Loucy (cell line): Measurements from ENCODE around the gene LY6G5B.

Experiments
- H2AFZ ChIP-seq: fragments of 200-600 bp; sonication (generic); 2 replicates; pipeline ENCODE4 v1.6.0; 2016; ENCODE audit warnings: antibody characterized with exemption, mild to moderate bottlenecking, low read length, moderate library complexity
- H3F3A ChIP-seq: fragments of 200-600 bp; 2 replicates; pipeline ENCODE4 v1.6.0; 2016; ENCODE audit warnings: antibody characterized with exemption, low read depth, mild to moderate bottlenecking
- H3K27me3 ChIP-seq: fragments of 200-600 bp; sonication (generic); 2 replicates; pipeline ENCODE4 v1.6.1; 2014; ENCODE audit warnings: low read length, mild to moderate bottlenecking; ENCODE audit not compliant: insufficient read depth, poor library complexity, severe bottlenecking
- H3K36me3 ChIP-seq: fragments of 200-600 bp; sonication (generic); 2 replicates; pipeline ENCODE4 v1.6.1; 2016; ENCODE audit warnings: low read length; ENCODE audit not compliant: insufficient read depth
- H3K4me1 ChIP-seq: fragments of 200-600 bp; sonication (generic); 2 replicates; pipeline ENCODE4 v1.5.1; 2014; ENCODE audit warnings: low read length, mild to moderate bottlenecking; ENCODE audit not compliant: insufficient read depth, poor library complexity, severe bottlenecking
- H3K4me2 ChIP-seq: fragments of 200-600 bp; sonication (generic); 2 replicates; pipeline ENCODE4 v1.6.0; 2014; ENCODE audit warnings: antibody characterized with exemption, low read length, low read depth, mild to moderate bottlenecking; ENCODE audit not compliant: poor library complexity, severe bottlenecking
- H3K4me3 ChIP-seq: fragments of 200-600 bp; sonication (generic); 2 replicates; pipeline ENCODE4 v1.5.1; 2014; ENCODE audit warnings: low read length, mild to moderate bottlenecking, mixed read lengths; ENCODE audit not compliant: poor library complexity, severe bottlenecking
- H3K79me2 ChIP-seq: fragments of 200-600 bp; sonication (generic); 2 replicates; pipeline ENCODE4 v1.6.1; 2014; ENCODE audit warnings: low read length; ENCODE audit not compliant: insufficient read depth
- H3K9ac ChIP-seq: fragments of 200-600 bp; sonication (generic); 2 replicates; pipeline ENCODE4 v1.6.0; 2014; ENCODE audit warnings: mild to moderate bottlenecking, low read depth, low read length, moderate library complexity; ENCODE audit not compliant: poor library complexity, severe bottlenecking
- H3K9me2 ChIP-seq: fragments of 200-600 bp; sonication (generic); replicated peaks from 2 replicates; pipeline ENCODE4 v1.6.1; 2016; ENCODE audit warnings: low read depth, low read length, mixed read lengths
- H3K9me3 ChIP-seq: fragments of 200-600 bp; sonication (generic); 2 replicates; pipeline ENCODE4 v1.6.1; 2014; ENCODE audit warnings: mild to moderate bottlenecking, antibody characterized with exemption, low read length, low read depth; ENCODE audit not compliant: insufficient read depth
- H4K20me1 ChIP-seq: fragments of 200-600 bp; sonication (generic); 2 replicates; pipeline ENCODE4 v1.6.0; 2014; ENCODE audit warnings: antibody characterized with exemption, low read length, mild to moderate bottlenecking; ENCODE audit not compliant: insufficient read depth, poor library complexity, severe bottlenecking
- CTCF ChIP-seq: fragments of 200-600 bp; sonication (generic); conservative IDR thresholded peaks from 2 replicates; pipeline ENCODE4 v1.5.1; 2014; ENCODE audit warnings: mild to moderate bottlenecking, antibody characterized with exemption, low read length
- EZH2phosphoT487 ChIP-seq: fragments of 200-600 bp; IDR thresholded peaks from 2 replicates; pipeline ENCODE4 v1.6.1; 2018; ENCODE audit warnings: antibody characterized with exemption, mild to moderate bottlenecking, moderate library complexity, borderline replicate concordance

Gene LY6G5B

GRCh38 chr6:31691078-31691463, 21.3 kb downstream of the LY6G5B start:
- TF ChIP-seq EZH2phosphoT487: no peak
- TF ChIP-seq CTCF: no peak
- Histone ChIP-seq H3K9me3 (no peaks in the 10 kb centered on the region), H3F3A (no peaks in the 10 kb centered on the region), H2AFZ (no peak overlapping the region), H3K4me2 (no peak overlapping the region), H3K36me3 (peaks cover 91% of the 10 kb centered on the region; the same call in 1 of the 2 replicates), H3K4me1 (no peaks in the 10 kb centered on the region), H3K9ac (no peak overlapping the region), H3K79me2 (no peaks in the 10 kb centered on the region), H3K9me2 (no peaks in the 10 kb centered on the region), H3K4me3 (no peak overlapping the region), H4K20me1 (no peaks in the 10 kb centered on the region), H3K27me3 (no peaks in the 10 kb centered on the region)

- no peaks in the 10 kb centered on the region for H3K79me2 ChIP-seq
- no peak overlapping the region for H3K9ac ChIP-seq
- no peaks in the 10 kb centered on the region for H3K9me2 ChIP-seq
- TF ChIP-seq CTCF: no peak
- TF ChIP-seq EZH2phosphoT487: no peak
- no peak overlapping the region for H2AFZ ChIP-seq
- no peak overlapping the region for H3K4me2 ChIP-seq
- no peaks in the 10 kb centered on the region for H3F3A ChIP-seq
- peaks cover 87% of the 10 kb centered on the region; the same call in 1 of the 2 replicates for H3K36me3 ChIP-seq
- H4K20me1 ChIP-seq: no peaks in the 10 kb centered on the region
- no peaks in the 10 kb centered on the region for H3K9me3 ChIP-seq
- H3K4me3 ChIP-seq: no peak overlapping the region
- H3K4me1 ChIP-seq: no peaks in the 10 kb centered on the region
- H3K27me3 ChIP-seq: no peaks in the 10 kb centered on the region
Observed at GRCh38 chr6:31691564-31692108, 21.9 kb downstream of the LY6G5B start.

- Histone ChIP-seq H3K4me2 (no peak overlapping the region), H3K4me1 (no peaks in the 10 kb centered on the region), H3K9ac (no peak overlapping the region), H3K9me2 (no peaks in the 10 kb centered on the region), H3F3A (no peaks in the 10 kb centered on the region), H3K36me3 (peaks cover 83% of the 10 kb centered on the region; the same call in 1 of the 2 replicates), H2AFZ (no peak overlapping the region), H4K20me1 (no peaks in the 10 kb centered on the region), H3K9me3 (no peaks in the 10 kb centered on the region), H3K79me2 (no peaks in the 10 kb centered on the region), H3K4me3 (no peak overlapping the region), H3K27me3 (no peaks in the 10 kb centered on the region)
- TF ChIP-seq EZH2phosphoT487 (no peak), CTCF (no peak)
Observed at GRCh38 chr6:31692353-31692752, 22.6 kb downstream of the LY6G5B start.
